Forelimb muscle (tissue), 1 donor: ENCODE data around the gene DCUN1D4. TPM values are rescaled to one million over a fixed set of nuclear protein-coding genes. Genes with fewer than 3 reads are reported as not detected.

Experiments used
- DNase-seq: peaks from one replicate; pipeline ENCODE4 v3.0.0-alpha.2; 2013; ENCODE audit warnings: low read depth
- polyA plus RNA-seq: library from polyadenylated mRNA; unstranded; fragments of 120-200 nt; gene quantifications from one replicate; pipeline ENCODE4 v1.2.1, GENCODE V29; 2013; ENCODE audit not compliant: insufficient read length

Gene DCUN1D4
- polyA plus RNA-seq, 1 donor: 27.3 TPM

GRCh38 chr4:51853027-51853682 lies 10.2 kb downstream of the DCUN1D4 start:
- DNase-seq: no peak

- DNase-seq: no peak
These were observed 12.3 kb downstream of the DCUN1D4 start for GRCh38 chr4:51855270-51855669.

- DNase-seq: no peak
These were observed 12.8 kb downstream of the DCUN1D4 start for GRCh38 chr4:51855751-51856150.

- DNase-seq: no peak
These were observed 15.8 kb downstream of the DCUN1D4 start for GRCh38 chr4:51858605-51859202.

GRCh38 chr4:51859476-51860031 lies 16.6 kb downstream of the DCUN1D4 start:
- no peak for DNase-seq

GRCh38 chr4:51862199-51862598 lies 19.2 kb downstream of the DCUN1D4 start:
- DNase-seq: no peak

GRCh38 chr4:51862781-51863180 lies 19.8 kb downstream of the DCUN1D4 start:
- no peak for DNase-seq

- DNase-seq: no peak
These were observed 22.8 kb downstream of the DCUN1D4 start for GRCh38 chr4:51865717-51866116.

GRCh38 chr4:51866835-51867234 lies 23.9 kb downstream of the DCUN1D4 start:
- no peak for DNase-seq

- DNase-seq: no peak
These were observed 24.9 kb downstream of the DCUN1D4 start for GRCh38 chr4:51867689-51868448.

- no peak for DNase-seq
These were observed 25.5 kb downstream of the DCUN1D4 start for GRCh38 chr4:51868449-51868847.

GRCh38 chr4:51870441-51871188 lies 27.7 kb downstream of the DCUN1D4 start:
- DNase-seq: no peak

- DNase-seq: no peak
These were observed 29.5 kb downstream of the DCUN1D4 start for GRCh38 chr4:51872283-51872997.

- no peak for DNase-seq
These were observed 31.6 kb downstream of the DCUN1D4 start for GRCh38 chr4:51874551-51874950.

- no peak for DNase-seq
These were observed 35.5 kb downstream of the DCUN1D4 start for GRCh38 chr4:51878431-51878830.

GRCh38 chr4:51880016-51880915 lies 37.3 kb downstream of the DCUN1D4 start:
- no peak for DNase-seq

GRCh38 chr4:51884055-51884454 lies 41.1 kb downstream of the DCUN1D4 start:
- no peak for DNase-seq

- no peak for DNase-seq
These were observed 41.7 kb downstream of the DCUN1D4 start for GRCh38 chr4:51884606-51885005.

- no peak for DNase-seq
These were observed 42.4 kb downstream of the DCUN1D4 start for GRCh38 chr4:51885363-51885762.

GRCh38 chr4:51890760-51891159 lies 47.8 kb downstream of the DCUN1D4 start:
- DNase-seq: no peak
